ENCODE results near the gene SRSF11. TPM values are rescaled to one million over a fixed set of nuclear protein-coding genes. Genes with fewer than 3 reads are reported as not detected.

SRSF11 gene
- polyA plus RNA-seq, 1 experiment: 287 TPM

DNA sequence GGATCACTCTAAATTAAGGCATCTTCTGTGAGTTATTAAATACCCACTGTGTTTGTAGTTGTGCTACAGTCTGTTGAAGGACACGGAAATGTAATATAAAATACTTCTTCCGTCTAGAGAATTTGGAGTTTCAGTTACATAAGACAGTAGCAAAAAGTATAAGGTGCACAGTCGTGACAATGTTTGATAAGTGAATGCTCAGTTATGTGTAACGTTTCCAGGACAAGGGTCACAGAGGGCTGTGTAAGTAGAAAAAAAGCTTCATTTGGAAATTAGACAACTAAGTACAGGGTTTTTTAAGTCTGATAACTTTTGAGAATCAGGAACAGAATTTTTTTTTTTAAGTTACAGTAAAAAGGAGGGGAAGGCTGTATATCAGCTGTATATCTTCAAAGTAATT is 27.5 kb downstream of the SRSF11 start:
- Histone ChIP-seq H3K4me3 (ENCODE audit: low read depth, low read length) (no peak overlapping the region), H3K27me3 (ENCODE audit: control insufficient read depth, insufficient read depth, low read length) (no peaks in the 10 kb centered on the region), H3K27ac (ENCODE audit: low read depth, low read length) (no peak overlapping the region), H3K9me3 (ENCODE audit: control insufficient read depth, insufficient read depth, low read length) (no peaks in the 10 kb centered on the region)
- ChIA-PET POLR2A (no interaction called here), CTCF (no interaction called here)
- no peak for DNase-seq (ENCODE audit: low read depth, low spot score)
- TF ChIP-seq, protein P1, sequence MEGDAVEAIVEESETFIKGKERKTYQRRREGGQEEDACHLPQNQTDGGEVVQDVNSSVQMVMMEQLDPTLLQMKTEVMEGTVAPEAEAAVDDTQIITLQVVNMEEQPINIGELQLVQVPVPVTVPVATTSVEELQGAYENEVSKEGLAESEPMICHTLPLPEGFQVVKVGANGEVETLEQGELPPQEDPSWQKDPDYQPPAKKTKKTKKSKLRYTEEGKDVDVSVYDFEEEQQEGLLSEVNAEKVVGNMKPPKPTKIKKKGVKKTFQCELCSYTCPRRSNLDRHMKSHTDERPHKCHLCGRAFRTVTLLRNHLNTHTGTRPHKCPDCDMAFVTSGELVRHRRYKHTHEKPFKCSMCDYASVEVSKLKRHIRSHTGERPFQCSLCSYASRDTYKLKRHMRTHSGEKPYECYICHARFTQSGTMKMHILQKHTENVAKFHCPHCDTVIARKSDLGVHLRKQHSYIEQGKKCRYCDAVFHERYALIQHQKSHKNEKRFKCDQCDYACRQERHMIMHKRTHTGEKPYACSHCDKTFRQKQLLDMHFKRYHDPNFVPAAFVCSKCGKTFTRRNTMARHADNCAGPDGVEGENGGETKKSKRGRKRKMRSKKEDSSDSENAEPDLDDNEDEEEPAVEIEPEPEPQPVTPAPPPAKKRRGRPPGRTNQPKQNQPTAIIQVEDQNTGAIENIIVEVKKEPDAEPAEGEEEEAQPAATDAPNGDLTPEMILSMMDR (IDR thresholded peaks at IDR 0.05; ENCODE audit: low read depth, low read length): no peak

DNA sequence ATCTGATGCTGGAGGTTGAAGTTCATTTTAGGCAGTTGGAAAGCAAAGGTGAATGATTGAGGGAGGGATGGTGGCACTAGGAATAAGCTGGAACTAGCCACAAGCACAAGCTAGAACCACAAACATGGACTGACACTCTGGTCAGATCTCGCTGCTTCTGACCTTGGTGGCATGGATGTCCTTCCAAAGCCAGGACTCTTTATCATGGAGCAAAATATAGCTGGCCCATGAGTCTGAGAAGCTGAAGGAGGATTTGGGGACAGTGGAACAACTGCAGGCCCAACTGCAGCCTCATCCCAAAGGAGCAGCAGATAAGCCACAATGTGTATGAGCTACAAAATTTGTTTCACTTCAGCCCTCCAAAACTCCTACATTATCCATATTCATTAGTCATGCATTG is 35.5 kb downstream of the SRSF11 start:
- no peak for DNase-seq (ENCODE audit: low read depth, low spot score)
- POLR2A ChIA-PET: interaction anchor here (1.0 kb wide), 1 partner anchor 12 kb away, joined by 3 read pairs; no protein-coding TSS in a partner anchor

DNA sequence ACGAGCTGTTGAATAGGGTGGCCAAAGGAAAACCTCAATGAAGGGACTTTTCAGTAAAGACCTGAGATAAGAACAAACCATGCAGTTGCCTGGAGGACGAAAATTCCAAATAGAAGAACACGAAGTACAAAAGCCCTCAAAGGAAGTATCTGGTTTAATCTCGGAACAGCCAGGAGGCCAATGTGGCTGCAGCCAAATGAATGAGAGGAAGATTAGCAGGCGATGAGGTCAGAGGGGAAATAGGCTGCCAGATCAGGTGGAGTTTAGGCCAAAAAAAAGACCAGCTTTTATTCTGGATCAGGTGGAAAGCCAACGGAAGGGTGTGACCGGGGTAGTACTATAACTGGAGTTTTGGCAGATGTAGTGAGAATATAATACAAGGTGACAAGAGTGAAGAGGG is 43.7 kb downstream of the SRSF11 start:
- POLR2A ChIA-PET: no interaction called here
- no peak for DNase-seq (ENCODE audit: low read depth, low spot score)
- TF ChIP-seq, protein P1 (IDR thresholded peaks at IDR 0.05; ENCODE audit: low read depth, low read length): no peak

More for the DNA sequence above, 35.5 kb downstream of the SRSF11 start:
- no peaks in the 10 kb centered on the region for H3K9me3 ChIP-seq (ENCODE audit: control insufficient read depth, insufficient read depth, low read length)
- CTCF ChIA-PET: no interaction called here
- TF ChIP-seq, protein P1 (IDR thresholded peaks at IDR 0.05; ENCODE audit: low read depth, low read length): no peak
- H3K27me3 ChIP-seq (ENCODE audit: control insufficient read depth, insufficient read depth, low read length): no peaks in the 10 kb centered on the region
- H3K4me3 ChIP-seq (ENCODE audit: low read depth, low read length): no peak overlapping the region
- no peak overlapping the region for H3K27ac ChIP-seq (ENCODE audit: low read depth, low read length)

DNA sequence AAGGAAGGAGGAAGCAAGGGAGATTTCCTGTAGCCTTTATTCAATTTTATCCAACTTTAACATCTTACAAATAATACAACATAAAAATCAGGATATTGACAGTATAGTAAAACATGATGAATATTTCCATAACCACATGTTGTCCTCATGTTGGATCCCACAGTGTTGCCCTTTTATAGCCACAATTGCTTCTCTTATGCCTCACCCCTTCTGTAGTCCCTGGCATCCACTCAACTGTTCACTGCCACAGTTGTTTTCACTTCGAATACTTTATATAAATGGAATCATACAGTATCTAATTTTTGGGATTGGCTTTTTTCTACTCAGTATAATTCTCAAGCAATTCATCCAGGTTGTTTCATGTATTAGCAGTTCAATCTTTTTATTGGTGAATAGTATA is 44.8 kb downstream of the SRSF11 start:
- TF ChIP-seq, protein P1 (IDR thresholded peaks at IDR 0.05; ENCODE audit: low read depth, low read length): no peak
- CTCF ChIA-PET: no interaction called here
- Histone ChIP-seq H3K27ac (ENCODE audit: low read depth, low read length) (no peak overlapping the region), H3K4me3 (ENCODE audit: low read depth, low read length) (no peak overlapping the region), H3K27me3 (ENCODE audit: control insufficient read depth, insufficient read depth, low read length) (no peaks in the 10 kb centered on the region), H3K9me3 (ENCODE audit: control insufficient read depth, insufficient read depth, low read length) (no peaks in the 10 kb centered on the region)
- no peak for DNase-seq (ENCODE audit: low read depth, low spot score)
- POLR2A ChIA-PET: no interaction called here

More for the DNA sequence above, 43.7 kb downstream of the SRSF11 start:
- Histone ChIP-seq H3K27me3 (ENCODE audit: control insufficient read depth, insufficient read depth, low read length) (no peaks in the 10 kb centered on the region), H3K4me3 (ENCODE audit: low read depth, low read length) (no peak overlapping the region), H3K27ac (ENCODE audit: low read depth, low read length) (no peak overlapping the region), H3K9me3 (ENCODE audit: control insufficient read depth, insufficient read depth, low read length) (no peaks in the 10 kb centered on the region)
- CTCF ChIA-PET: no interaction called here

DNA sequence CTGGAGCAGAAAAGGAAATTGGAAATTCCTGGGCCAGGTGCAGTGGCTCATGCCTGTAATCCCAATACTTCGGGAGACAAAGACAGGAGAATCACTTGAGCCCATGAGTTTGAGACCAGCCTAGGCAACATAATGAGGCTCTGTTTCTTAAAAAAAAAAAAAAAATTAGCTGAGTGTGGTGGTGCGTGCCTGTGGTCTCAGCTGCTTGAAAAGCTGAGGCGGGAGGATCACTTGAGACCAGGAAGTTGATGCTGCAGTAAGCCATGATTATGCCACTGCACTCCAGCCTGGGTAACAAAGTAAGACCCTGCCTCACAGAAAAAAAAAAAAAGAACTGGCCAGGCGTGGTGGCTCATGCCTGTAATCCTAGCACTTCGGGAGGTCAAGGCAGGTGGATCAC is 56.7 kb downstream of the SRSF11 start:
- no peak overlapping the region for H3K4me3 ChIP-seq (ENCODE audit: low read depth, low read length)
- no peak for DNase-seq (ENCODE audit: low read depth, low spot score)
- POLR2A ChIA-PET: no interaction called here
- no peaks in the 10 kb centered on the region for H3K27me3 ChIP-seq (ENCODE audit: control insufficient read depth, insufficient read depth, low read length)
- CTCF ChIA-PET: no interaction called here
- no peak overlapping the region for H3K27ac ChIP-seq (ENCODE audit: low read depth, low read length)
- TF ChIP-seq, protein P1 (IDR thresholded peaks at IDR 0.05; ENCODE audit: low read depth, low read length): no peak
- H3K9me3 ChIP-seq (ENCODE audit: control insufficient read depth, insufficient read depth, low read length): no peaks in the 10 kb centered on the region

Data from AG04450 (cell line).